Middle frontal gyrus (tissue), 1 donor: ENCODE data around the gene MCOLN3.
"Not testable (repeated sequence)": the region's sequence is repeated elsewhere in the genome, so short reads cannot be mapped to it uniquely, and the experiment has no call there.

Experiments used
- DNase-seq: peaks from one replicate; pipeline ENCODE4 v3.0.0-alpha.2; 2015; ENCODE audit warnings: low spot score; ENCODE audit errors: extremely low spot score

MCOLN3 gene

GRCh38 chr1:84991097-84991920 lies 57.0 kb downstream of the MCOLN3 start:
- DNase-seq: no peak

- no peak for DNase-seq
These were observed 59.7 kb downstream of the MCOLN3 start for GRCh38 chr1:84988588-84988987.

GRCh38 chr1:84986561-84986960 lies 61.7 kb downstream of the MCOLN3 start:
- DNase-seq: not testable (repeated sequence)

DNA sequence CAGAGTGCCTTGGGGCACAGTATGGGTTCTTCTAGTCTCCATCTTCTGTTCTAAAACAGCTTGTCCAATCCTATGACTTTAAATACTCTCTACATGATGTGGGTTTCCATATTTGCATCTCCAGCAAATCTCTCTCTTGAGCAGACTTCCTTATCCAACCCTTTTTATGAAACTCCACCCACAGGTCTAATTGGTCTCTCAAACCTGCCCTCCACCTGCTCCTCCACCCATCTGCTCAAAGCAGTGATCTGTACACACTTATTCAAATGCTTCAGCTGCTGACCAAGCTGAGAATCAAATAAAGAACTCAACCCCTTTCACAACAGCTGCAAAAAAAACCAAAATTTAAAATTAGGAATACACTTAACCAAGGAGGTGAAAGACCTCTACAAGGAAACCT lies 62.9 kb downstream of the MCOLN3 start:
- no peak for DNase-seq

DNA sequence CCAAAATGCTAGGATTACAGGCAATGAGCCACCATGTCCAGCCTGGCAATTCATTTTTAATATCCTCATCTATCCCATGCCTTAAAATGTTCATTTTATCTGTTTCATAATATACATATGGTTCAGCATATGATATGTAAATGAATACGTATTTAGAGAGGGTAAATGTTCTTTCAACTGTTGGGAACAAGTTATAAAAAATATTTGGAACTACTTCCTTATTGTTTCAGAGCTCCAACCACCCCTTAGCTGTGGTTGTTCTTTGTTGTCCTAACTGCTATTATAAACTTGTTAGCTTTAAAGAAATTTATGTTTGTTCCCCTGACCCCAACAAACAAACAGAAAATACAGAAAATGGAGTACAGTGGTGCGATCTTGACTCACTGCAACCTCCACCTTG lies 65.9 kb downstream of the MCOLN3 start:
- no peak for DNase-seq

- no peak for DNase-seq
These were observed 73.3 kb downstream of the MCOLN3 start for GRCh38 chr1:84975035-84975434.

DNA sequence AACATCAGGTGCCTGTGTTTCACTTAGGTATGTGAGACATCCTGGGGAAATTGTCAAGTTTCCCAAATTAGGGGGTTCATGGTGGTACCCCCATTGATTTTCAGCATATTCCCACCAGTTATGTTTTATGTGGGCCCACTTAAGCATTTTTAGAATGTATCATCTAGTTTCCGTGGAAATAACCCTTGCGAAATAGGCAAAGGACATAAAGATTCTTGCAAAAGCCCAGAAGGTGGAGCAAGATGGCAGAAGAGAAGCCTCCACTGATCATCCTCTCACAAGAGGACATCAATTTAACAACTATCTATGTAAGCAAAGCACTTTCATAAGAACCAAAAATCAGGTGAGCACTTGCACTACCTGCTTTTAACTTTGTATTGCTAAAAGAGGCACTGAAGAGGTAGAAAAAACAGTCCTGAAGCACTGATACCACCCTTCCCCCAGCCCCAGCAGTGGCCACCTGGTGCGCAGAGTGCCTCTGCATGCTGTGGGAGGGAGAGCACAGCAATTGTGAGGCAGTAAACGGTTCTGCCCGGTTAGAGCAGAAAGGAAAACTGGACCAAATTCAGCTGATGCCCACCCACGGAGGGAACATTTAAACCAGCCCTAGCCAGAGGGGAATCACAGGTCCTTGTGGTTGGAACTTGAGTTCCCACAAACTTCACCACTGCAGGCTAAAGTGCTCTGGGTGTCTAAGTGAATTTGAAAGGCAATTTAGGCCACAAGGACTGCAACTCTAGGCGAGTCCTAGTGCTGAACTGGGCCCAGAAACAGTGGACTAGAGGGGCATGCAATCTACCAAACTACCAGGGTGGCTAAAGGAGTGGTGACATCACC lies 74.6 kb downstream of the MCOLN3 start:
- DNase-seq: no peak

GRCh38 chr1:84972377-84972987 lies 75.8 kb downstream of the MCOLN3 start:
- DNase-seq: no peak

DNA sequence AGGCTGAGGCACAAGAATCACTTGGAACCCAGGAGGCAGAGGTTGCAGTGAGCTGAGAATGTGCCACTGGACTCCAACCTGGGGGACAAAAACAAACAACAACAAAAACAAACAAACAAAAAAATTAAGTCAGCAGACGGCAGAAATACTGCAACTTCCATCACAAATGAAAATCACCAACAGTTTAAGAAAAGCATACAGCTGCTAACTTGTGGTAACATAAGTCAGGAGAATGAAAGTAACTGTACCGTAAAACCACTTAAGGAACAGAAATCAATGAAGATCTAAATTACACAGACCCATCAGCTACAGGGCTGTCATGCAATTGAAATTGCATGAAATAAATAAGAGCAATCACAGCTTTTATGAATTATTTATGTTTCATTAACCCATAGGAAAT lies 76.3 kb downstream of the MCOLN3 start:
- no peak for DNase-seq

GRCh38 chr1:84969489-84970250 lies 78.6 kb downstream of the MCOLN3 start:
- no peak for DNase-seq

DNA sequence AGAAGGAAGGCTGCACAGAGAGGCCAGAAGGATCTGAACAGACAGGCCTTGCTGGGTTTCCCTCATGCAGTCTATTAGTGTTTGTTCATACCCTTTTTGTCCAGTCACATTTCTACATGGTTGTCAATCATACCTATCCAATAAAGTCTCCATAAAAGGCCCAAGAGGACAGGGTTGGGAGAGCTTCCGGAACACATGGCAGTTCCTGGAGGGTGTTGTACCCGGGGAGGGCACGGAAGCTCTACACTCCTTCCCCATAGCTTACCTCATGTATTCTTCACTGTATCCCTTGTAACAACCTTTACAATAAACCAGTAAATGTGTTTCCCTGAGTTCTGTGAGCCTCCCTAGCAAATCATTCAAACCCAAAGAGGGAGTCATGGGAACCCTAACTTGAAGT lies 79.4 kb downstream of the MCOLN3 start:
- DNase-seq: no peak

DNA sequence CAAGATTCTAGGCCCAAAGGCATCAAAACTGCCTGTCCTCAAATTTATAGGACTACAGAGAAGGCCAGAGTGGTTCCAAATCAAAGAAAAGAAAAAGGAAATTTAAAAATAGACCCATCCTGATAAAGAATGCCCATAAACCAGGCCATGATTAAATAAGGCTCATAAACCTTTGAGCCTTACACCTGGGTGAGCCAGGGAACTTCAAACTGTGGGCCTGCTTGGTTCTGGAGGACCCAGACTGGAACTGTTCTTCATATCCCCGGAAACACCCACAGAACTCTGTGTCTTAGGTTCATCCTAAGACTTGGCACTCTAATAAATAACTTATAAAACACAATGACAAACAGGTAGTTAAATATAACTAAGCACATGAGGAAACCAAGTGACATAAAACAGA lies 80.2 kb downstream of the MCOLN3 start:
- DNase-seq: no peak
